HFFc6 (cell line): ENCODE measurements around the gene KIAA1549. TPM values are rescaled to one million over a fixed set of nuclear protein-coding genes. Genes with fewer than 3 reads are reported as not detected.

ENCODE experiments used
- DNase-seq: peaks from one replicate; pipeline ENCODE4 v3.0.0-alpha.2; 2018
- H3K27ac Mint-ChIP-seq: 2 replicates; pipeline ENCODE4 v1.8.0; 2020; ENCODE audit warnings: mild to moderate bottlenecking, mixed read lengths
- H3K27me3 Mint-ChIP-seq: 2 replicates; pipeline ENCODE4 v1.8.0; 2021; ENCODE audit warnings: mild to moderate bottlenecking, moderate library complexity, mixed read lengths; ENCODE audit not compliant: insufficient read depth
- H3K36me3 Mint-ChIP-seq: 2 replicates; pipeline ENCODE4 v1.8.0; 2021; ENCODE audit warnings: low read depth, mixed read lengths
- H3K4me1 Mint-ChIP-seq: 2 replicates; pipeline ENCODE4 v1.8.0; 2020; ENCODE audit warnings: low read depth, mixed read lengths
- H3K4me3 Mint-ChIP-seq: 2 replicates; pipeline ENCODE4 v1.8.0; 2020; ENCODE audit warnings: mild to moderate bottlenecking, moderate library complexity, mixed read lengths
- H3K9me3 Mint-ChIP-seq: 2 replicates; pipeline ENCODE4 v1.8.0; 2020; ENCODE audit warnings: mild to moderate bottlenecking, mixed read lengths
- total RNA-seq, 6 experiments: library from RNA; stranded (reverse); fragmentation: NEBNext Ultra II Directional; extraction: Animal tissue kit (Norgen Biotek cat#: 25700); gene quantifications; 2 replicates in 1 of 6; 3 replicates in 5 of 6; pipeline ENCODE4 v1.2.3, GENCODE V29; 2021
- TF ChIP-seq, protein P1 (sequence below): fragments of 200-600 bp; sonication (generic); IDR thresholded peaks from 2 replicates; pipeline ENCODE4 v1.5.0; 2021; ENCODE audit warnings: antibody characterized with exemption, mild to moderate bottlenecking

KIAA1549 gene
- total RNA-seq, 6 experiments from 2014 or later = 7.0 to 13.3 (median 7.9) TPM

DNA sequence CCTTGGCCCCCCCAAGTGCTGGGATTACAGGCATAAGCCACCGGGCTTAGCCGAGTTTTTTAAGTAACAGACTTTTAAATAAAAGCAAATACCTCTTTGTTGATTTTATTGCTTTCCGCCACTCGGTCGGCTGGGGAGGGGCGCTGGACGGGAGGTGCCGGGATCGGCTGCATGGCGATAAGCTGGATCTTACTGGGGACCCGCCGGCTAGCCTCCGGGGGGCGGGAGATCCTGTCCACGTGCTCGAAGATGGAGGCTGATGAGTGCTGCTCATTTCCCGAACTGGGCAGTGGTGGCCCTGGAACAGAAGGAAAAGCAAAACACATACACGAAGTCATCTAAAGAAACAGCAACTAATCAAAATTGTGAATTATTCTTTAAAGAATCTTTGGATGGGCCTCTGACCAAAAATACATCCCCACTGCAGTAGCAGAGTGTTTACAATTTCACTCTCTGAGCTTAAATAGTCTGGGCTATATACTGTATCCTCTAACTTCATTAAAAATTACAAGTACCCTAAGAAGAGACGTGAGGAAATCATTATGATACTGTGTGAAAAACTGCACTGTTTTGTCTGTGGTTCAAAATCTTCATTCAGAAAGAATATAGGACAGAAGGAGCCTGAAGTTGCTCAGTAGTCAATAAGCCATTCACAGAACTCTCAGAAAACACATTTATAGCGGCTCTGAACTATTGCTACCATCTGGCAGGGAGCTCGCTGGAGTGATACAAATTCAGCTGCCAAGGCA, 110.0 kb downstream of the KIAA1549 start:
- TF ChIP-seq, protein P1, sequence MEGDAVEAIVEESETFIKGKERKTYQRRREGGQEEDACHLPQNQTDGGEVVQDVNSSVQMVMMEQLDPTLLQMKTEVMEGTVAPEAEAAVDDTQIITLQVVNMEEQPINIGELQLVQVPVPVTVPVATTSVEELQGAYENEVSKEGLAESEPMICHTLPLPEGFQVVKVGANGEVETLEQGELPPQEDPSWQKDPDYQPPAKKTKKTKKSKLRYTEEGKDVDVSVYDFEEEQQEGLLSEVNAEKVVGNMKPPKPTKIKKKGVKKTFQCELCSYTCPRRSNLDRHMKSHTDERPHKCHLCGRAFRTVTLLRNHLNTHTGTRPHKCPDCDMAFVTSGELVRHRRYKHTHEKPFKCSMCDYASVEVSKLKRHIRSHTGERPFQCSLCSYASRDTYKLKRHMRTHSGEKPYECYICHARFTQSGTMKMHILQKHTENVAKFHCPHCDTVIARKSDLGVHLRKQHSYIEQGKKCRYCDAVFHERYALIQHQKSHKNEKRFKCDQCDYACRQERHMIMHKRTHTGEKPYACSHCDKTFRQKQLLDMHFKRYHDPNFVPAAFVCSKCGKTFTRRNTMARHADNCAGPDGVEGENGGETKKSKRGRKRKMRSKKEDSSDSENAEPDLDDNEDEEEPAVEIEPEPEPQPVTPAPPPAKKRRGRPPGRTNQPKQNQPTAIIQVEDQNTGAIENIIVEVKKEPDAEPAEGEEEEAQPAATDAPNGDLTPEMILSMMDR = no peak
- Mint-ChIP-seq H3K4me1 (peaks cover 39% of the 10 kb centered on the region), H3K27ac (no peak overlapping the region), H3K4me3 (no peak overlapping the region), H3K36me3 (peaks cover 14% of the 10 kb centered on the region), H3K27me3 (peaks cover 6% of the 10 kb centered on the region), H3K9me3 (no peaks in the 10 kb centered on the region)
- DNase-seq = no peak

DNA sequence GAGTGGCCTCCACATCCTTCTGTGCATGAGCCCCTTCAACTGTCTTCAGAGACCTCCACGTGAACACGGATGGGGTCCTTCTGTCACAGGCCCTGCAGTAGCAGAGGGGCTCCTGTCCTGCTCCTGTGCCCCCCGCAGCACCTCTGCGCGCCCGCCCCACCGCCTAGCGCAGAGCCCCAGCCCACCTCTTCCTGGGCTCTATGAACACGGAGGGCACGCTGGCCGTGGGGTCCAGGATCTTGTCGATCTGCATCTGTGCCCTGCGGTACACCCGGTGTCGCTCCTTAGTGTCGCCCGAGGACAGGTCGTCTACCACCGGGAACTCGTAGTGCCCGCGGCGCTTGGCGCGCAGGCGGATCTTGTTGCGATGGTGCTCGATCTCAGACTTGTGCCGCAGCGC, 111.8 kb downstream of the KIAA1549 start:
- Mint-ChIP-seq H3K27me3 (peaks cover 6% of the 10 kb centered on the region), H3K4me3 (no peak overlapping the region), H3K27ac (no peak overlapping the region), H3K9me3 (no peaks in the 10 kb centered on the region), H3K36me3 (peaks cover 17% of the 10 kb centered on the region), H3K4me1 (peaks cover 35% of the 10 kb centered on the region)
- DNase-seq = no peak
- TF ChIP-seq, protein P1 = no peak

DNA sequence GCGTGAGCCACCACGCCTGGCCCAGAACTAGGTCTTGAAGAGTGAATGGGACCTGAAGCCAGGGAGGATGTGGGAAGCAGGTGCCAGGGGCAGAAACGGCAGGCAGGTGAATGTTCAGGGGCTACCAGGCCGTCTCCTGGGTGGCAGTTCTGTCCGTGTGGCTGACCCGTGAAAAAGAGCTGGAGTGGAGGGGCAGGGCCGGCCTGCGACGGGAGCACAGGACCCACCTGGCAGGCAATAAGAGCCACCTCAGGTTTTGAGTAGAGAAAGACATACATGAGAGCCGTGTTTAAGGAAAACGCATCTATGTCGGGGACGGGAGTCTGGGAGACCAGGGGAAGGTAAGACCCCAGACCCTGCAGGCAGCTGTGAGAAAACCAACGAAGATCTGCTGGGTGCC, 112.5 kb downstream of the KIAA1549 start:
- Mint-ChIP-seq H3K4me1 (peaks cover 38% of the 10 kb centered on the region), H3K9me3 (no peaks in the 10 kb centered on the region), H3K4me3 (no peak overlapping the region), H3K27ac (no peak overlapping the region), H3K36me3 (peaks cover 23% of the 10 kb centered on the region), H3K27me3 (peaks cover 6% of the 10 kb centered on the region)
- DNase-seq = no peak
- TF ChIP-seq, protein P1 = no peak

DNA sequence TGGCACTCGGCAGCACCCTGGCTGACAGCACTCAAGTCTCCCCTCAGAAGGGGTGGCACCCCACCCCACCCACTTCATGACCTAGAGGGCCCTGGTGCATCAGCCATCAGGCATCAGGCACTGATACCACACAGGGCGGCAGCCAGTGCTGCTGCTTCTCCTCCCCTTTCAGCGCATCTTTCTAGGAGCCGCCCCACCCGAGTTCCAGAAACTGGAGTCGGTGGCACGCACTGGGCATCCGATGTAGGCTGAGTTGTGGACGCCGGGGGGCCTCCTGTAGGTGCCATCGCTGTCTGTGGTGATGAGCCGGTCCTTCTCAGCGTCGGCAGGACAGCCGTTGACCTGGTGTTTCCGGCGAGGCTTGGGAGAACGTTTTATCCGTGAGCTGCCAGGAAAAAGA, 113.4 kb downstream of the KIAA1549 start:
- DNase-seq = no peak
- Mint-ChIP-seq H3K27me3 (peaks cover 6% of the 10 kb centered on the region), H3K4me1 (peaks cover 29% of the 10 kb centered on the region), H3K36me3 (peaks cover 29% of the 10 kb centered on the region), H3K9me3 (no peaks in the 10 kb centered on the region), H3K27ac (no peak overlapping the region), H3K4me3 (no peak overlapping the region)
- TF ChIP-seq, protein P1 = no peak

DNA sequence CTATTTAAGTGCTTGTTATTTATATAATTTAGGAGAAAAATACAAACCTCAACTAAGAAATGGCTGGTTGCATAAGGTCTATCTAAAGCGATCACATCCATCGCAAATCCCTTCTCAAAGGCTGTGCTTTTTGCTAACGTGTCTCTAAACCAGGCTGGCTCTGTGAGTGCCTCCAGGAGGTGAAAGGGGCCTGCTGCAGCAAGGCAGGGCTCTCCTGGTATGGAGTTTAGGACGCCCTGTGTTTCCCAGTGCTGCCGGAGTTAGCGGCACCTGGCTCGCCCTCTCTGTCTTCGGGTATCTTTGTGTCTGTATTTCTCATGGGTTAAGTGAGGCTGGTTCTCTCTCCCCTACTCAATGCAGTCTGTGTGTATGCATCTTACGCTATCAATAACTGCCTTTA, 114.8 kb downstream of the KIAA1549 start:
- peaks cover 26% of the 10 kb centered on the region for H3K36me3 Mint-ChIP-seq
- H3K9me3 Mint-ChIP-seq = no peaks in the 10 kb centered on the region
- peaks cover 6% of the 10 kb centered on the region for H3K27me3 Mint-ChIP-seq
- no peak overlapping the region for H3K4me3 Mint-ChIP-seq
- no peak overlapping the region for H3K27ac Mint-ChIP-seq
- peaks cover 21% of the 10 kb centered on the region for H3K4me1 Mint-ChIP-seq
- TF ChIP-seq, protein P1 = no peak
- DNase-seq = no peak
